Activated CD4-positive, alpha-beta memory T cell treated with anti-CD3 and anti-CD28 coated beads for 36 hours (primary cell): ENCODE data around the gene CAP1. TPM values are rescaled to one million over a fixed set of nuclear protein-coding genes. Genes with fewer than 3 reads are reported as not detected.
"Not testable (repeated sequence)": the region's sequence is repeated elsewhere in the genome, so short reads cannot be mapped to it uniquely, and the experiment has no call there.

Experiments
- CTCF ChIA-PET: fragments of 350-600 bp; sonication (Branson Sonifier 250); formaldehyde crosslinking; loops from one replicate; lab custom pipeline; 2021; ENCODE audit warnings: antibody characterized with exemption, inconsistent platforms; lab: Charles Lee
- POLR2A ChIA-PET: fragments of 350-600 bp; sonication (Branson Sonifier 250); formaldehyde crosslinking; loops from one replicate; lab custom pipeline; 2021; ENCODE audit warnings: antibody characterized with exemption; lab: Charles Lee
- DNase-seq: peaks from one replicate; pipeline ENCODE4 v3.0.0-alpha.2; 2020
- H3K27ac Mint-ChIP-seq: one replicate; pipeline ENCODE4 v1.8.0; 2021; ENCODE audit warnings: mixed read lengths
- H3K27me3 Mint-ChIP-seq: one replicate; pipeline ENCODE4 v1.8.0; 2021; ENCODE audit warnings: mixed read lengths
- H3K36me3 Mint-ChIP-seq: one replicate; pipeline ENCODE4 v1.8.0; 2021; ENCODE audit warnings: mixed read lengths
- H3K4me1 Mint-ChIP-seq: one replicate; pipeline ENCODE4 v1.8.0; 2021; ENCODE audit warnings: low read depth, mixed read lengths
- H3K4me3 Mint-ChIP-seq: one replicate; pipeline ENCODE4 v1.8.0; 2021; ENCODE audit warnings: mild to moderate bottlenecking, mixed read lengths
- H3K9me3 Mint-ChIP-seq: one replicate; pipeline ENCODE4 v1.8.0; 2021; ENCODE audit warnings: mixed read lengths
- intact Hi-C: fragments of 100-400 bp; cut with micrococcal nuclease; formaldehyde crosslinking; loops from one replicate; pipeline ENCODE4 v1.15.1; 2023
- total RNA-seq, 2 experiments: library from RNA; stranded (reverse); gene quantifications; one replicate each; pipeline ENCODE4 v1.2.3, GENCODE V29; 2021

The CAP1 gene
- total RNA-seq, 2 experiments from 2014 or later, result 616 to 633 TPM

- H3K27me3 Mint-ChIP-seq, result no peaks in the 10 kb centered on the region
- DNase-seq, result no peak
- peaks cover 29% of the 10 kb centered on the region for H3K36me3 Mint-ChIP-seq
- POLR2A ChIA-PET, result no interaction called here
- CTCF ChIA-PET, result interaction anchor here (0.6 to 1.6 kb wide), 7 partner anchors 13 to 343 kb away, joined by 3 to 7 read pairs (median 3); no protein-coding TSS in a partner anchor
- H3K4me3 Mint-ChIP-seq, result no peak overlapping the region
- H3K27ac Mint-ChIP-seq, result peak overlapping the region; percentile 77
- no peaks in the 10 kb centered on the region for H3K9me3 Mint-ChIP-seq
- intact Hi-C loops, result no loop called here
- peaks cover 10% of the 10 kb centered on the region for H3K4me1 Mint-ChIP-seq
Measured at GRCh38 chr1:40079774-40080400, 39.4 kb downstream of the CAP1 start.

GRCh38 chr1:40081871-40082270, 41.3 kb downstream of the CAP1 start:
- intact Hi-C loops, result no loop called here
- H3K27ac Mint-ChIP-seq, result no peak overlapping the region
- ChIA-PET POLR2A (no interaction called here), CTCF (interaction anchor here (7.1 kb wide), 1 partner anchor 257 kb away, joined by 66 read pairs; no protein-coding TSS in a partner anchor)
- DNase-seq, result no peak
- H3K9me3 Mint-ChIP-seq, result no peaks in the 10 kb centered on the region
- H3K4me1 Mint-ChIP-seq, result peaks cover 9% of the 10 kb centered on the region
- H3K36me3 Mint-ChIP-seq, result peaks cover 37% of the 10 kb centered on the region
- H3K4me3 Mint-ChIP-seq, result no peak overlapping the region
- no peaks in the 10 kb centered on the region for H3K27me3 Mint-ChIP-seq

GRCh38 chr1:40084750-40085149, 44.2 kb downstream of the CAP1 start:
- CTCF ChIA-PET, result interaction anchor here (0.7 to 7.1 kb wide), 10 partner anchors 8 to 340 kb away, joined by 3 to 66 read pairs (median 4); partner anchors contain the start of gene PPT1
- H3K27me3 Mint-ChIP-seq, POLR2A ChIA-PET, intact Hi-C loops, H3K4me3 Mint-ChIP-seq, H3K27ac Mint-ChIP-seq, H3K9me3 Mint-ChIP-seq, H3K4me1 Mint-ChIP-seq: not testable (repeated sequence)
- DNase-seq, result peak; percentile 56
- H3K36me3 Mint-ChIP-seq, result peaks cover 31% of the 10 kb centered on the region

- Mint-ChIP-seq H3K27me3 (no peaks in the 10 kb centered on the region), H3K9me3 (no peaks in the 10 kb centered on the region), H3K4me3 (no peak overlapping the region), H3K27ac (no peak overlapping the region), H3K36me3 (peaks cover 27% of the 10 kb centered on the region), H3K4me1 (peaks cover 19% of the 10 kb centered on the region)
- ChIA-PET CTCF (interaction anchor here (0.6 to 2.7 kb wide), 6 partner anchors 12 to 248 kb away, joined by 3 to 10 read pairs (median 4); no protein-coding TSS in a partner anchor), POLR2A (interaction anchor here (0.6 kb wide), 2 partner anchors 51 to 244 kb away, joined by 3 read pairs; no protein-coding TSS in a partner anchor)
- intact Hi-C loops, result no loop called here
- no peak for DNase-seq
Measured at GRCh38 chr1:40090652-40091355, 50.3 kb downstream of the CAP1 start.

- intact Hi-C loops, result no loop called here
- Mint-ChIP-seq H3K27me3 (no peaks in the 10 kb centered on the region), H3K4me3 (no peak overlapping the region), H3K27ac (no peak overlapping the region), H3K4me1 (peaks cover 28% of the 10 kb centered on the region), H3K9me3 (no peaks in the 10 kb centered on the region), H3K36me3 (peaks cover 23% of the 10 kb centered on the region)
- no peak for DNase-seq
- POLR2A ChIA-PET, result no interaction called here
- CTCF ChIA-PET, result interaction anchor here (2.2 kb wide), 1 partner anchor 21 kb away, joined by 5 read pairs; no protein-coding TSS in a partner anchor
Measured at GRCh38 chr1:40092241-40092640, 51.7 kb downstream of the CAP1 start.

- no peak for DNase-seq
- H3K27me3 Mint-ChIP-seq, result no peaks in the 10 kb centered on the region
- no peaks in the 10 kb centered on the region for H3K9me3 Mint-ChIP-seq
- H3K4me1 Mint-ChIP-seq, result peaks cover 34% of the 10 kb centered on the region
- H3K27ac Mint-ChIP-seq, result no peak overlapping the region
- H3K4me3 Mint-ChIP-seq, result no peak overlapping the region
- H3K36me3 Mint-ChIP-seq, result peaks cover 21% of the 10 kb centered on the region
- CTCF ChIA-PET, result interaction anchor here (0.6 to 1.2 kb wide), 6 partner anchors 8 to 166 kb away, joined by 3 to 5 read pairs (median 4); no protein-coding TSS in a partner anchor
- intact Hi-C loops, result no loop called here
- POLR2A ChIA-PET, result no interaction called here
Measured at GRCh38 chr1:40092706-40093639, 52.4 kb downstream of the CAP1 start.

GRCh38 chr1:40094466-40095110, 54.1 kb downstream of the CAP1 start:
- ChIA-PET POLR2A (no interaction called here), CTCF (interaction anchor here (1.0 to 1.1 kb wide), 2 partner anchors 49 to 58 kb away, joined by 3 read pairs; no protein-coding TSS in a partner anchor)
- intact Hi-C loops, result no loop called here
- Mint-ChIP-seq H3K9me3 (no peaks in the 10 kb centered on the region), H3K27me3 (no peaks in the 10 kb centered on the region), H3K4me1 (peaks cover 34% of the 10 kb centered on the region), H3K36me3 (peaks cover 16% of the 10 kb centered on the region), H3K27ac (no peak overlapping the region), H3K4me3 (no peak overlapping the region)
- DNase-seq, result no peak

- ChIA-PET POLR2A (no interaction called here), CTCF (no interaction called here)
- peak overlapping the region; percentile 0 for H3K4me3 Mint-ChIP-seq
- intact Hi-C loops, result no loop called here
- no peak overlapping the region for H3K27ac Mint-ChIP-seq
- no peak for DNase-seq
- H3K36me3 Mint-ChIP-seq, result peaks cover 13% of the 10 kb centered on the region
- no peaks in the 10 kb centered on the region for H3K9me3 Mint-ChIP-seq
- H3K27me3 Mint-ChIP-seq, result no peaks in the 10 kb centered on the region
- H3K4me1 Mint-ChIP-seq, result peaks cover 34% of the 10 kb centered on the region
Measured at GRCh38 chr1:40095806-40096205, 55.3 kb downstream of the CAP1 start.

GRCh38 chr1:40096646-40096976, 56.1 kb downstream of the CAP1 start:
- H3K27ac Mint-ChIP-seq, result peak overlapping the region; percentile 74
- POLR2A ChIA-PET, result no interaction called here

GRCh38 chr1:40096977-40097782, 56.7 kb downstream of the CAP1 start, which contains the start of gene PPT1:
TSS of gene PPT1 (minus strand) at chr1:40097252. CDS start at chr1:40097238, 14 bp downstream.
- H3K27me3 Mint-ChIP-seq, result peaks cover 5% of the 10 kb centered on the region

More at GRCh38 chr1:40096646-40096976, 56.1 kb downstream of the CAP1 start:
- Mint-ChIP-seq H3K27me3 (peaks cover 2% of the 10 kb centered on the region), H3K36me3 (peaks cover 10% of the 10 kb centered on the region), H3K4me3 (peak overlapping the region; percentile 81), H3K4me1 (peaks cover 34% of the 10 kb centered on the region), H3K9me3 (no peaks in the 10 kb centered on the region)
- DNase-seq, result no peak
- intact Hi-C loops, result no loop called here
- CTCF ChIA-PET, result interaction anchor here (0.6 to 1.0 kb wide), 3 partner anchors 11 to 218 kb away, joined by 3 to 4 read pairs (median 3); no protein-coding TSS in a partner anchor

More at GRCh38 chr1:40096977-40097782, 56.7 kb downstream of the CAP1 start, which contains the start of gene PPT1:
- ChIA-PET CTCF (interaction anchor here (0.6 to 1.0 kb wide), 4 partner anchors 12 to 244 kb away, joined by 3 to 4 read pairs (median 3); no protein-coding TSS in a partner anchor), POLR2A (no interaction called here)
- peaks cover 34% of the 10 kb centered on the region for H3K4me1 Mint-ChIP-seq
- intact Hi-C loops, result no loop called here
- peak; percentile 85 for DNase-seq
- peak within 1 kb of the TSS; percentile 81 for H3K4me3 Mint-ChIP-seq
- H3K9me3 Mint-ChIP-seq, result peaks cover 3% of the 10 kb centered on the region
- peak within 1 kb of the TSS; percentile 74 for H3K27ac Mint-ChIP-seq
- peaks cover 9% of the 10 kb centered on the region for H3K36me3 Mint-ChIP-seq
